HL-60/S4 treated with phorbol 12-myristate 13-acetate at 8.2 ng/mL for 4 days and 3 days (cell line): ENCODE data around the gene LCLAT1.
"Not testable (repeated sequence)": the region's sequence is repeated elsewhere in the genome, so short reads cannot be mapped to it uniquely, and the experiment has no call there.

ENCODE experiments used
- in situ Hi-C: fragments of 300-500 bp; cut with MboI; formaldehyde crosslinking; loops from 2 replicates; pipeline ENCODE4 v1.15.0; 2022; ENCODE audit warnings: low sequenced_read_pairs

Gene LCLAT1

DNA sequence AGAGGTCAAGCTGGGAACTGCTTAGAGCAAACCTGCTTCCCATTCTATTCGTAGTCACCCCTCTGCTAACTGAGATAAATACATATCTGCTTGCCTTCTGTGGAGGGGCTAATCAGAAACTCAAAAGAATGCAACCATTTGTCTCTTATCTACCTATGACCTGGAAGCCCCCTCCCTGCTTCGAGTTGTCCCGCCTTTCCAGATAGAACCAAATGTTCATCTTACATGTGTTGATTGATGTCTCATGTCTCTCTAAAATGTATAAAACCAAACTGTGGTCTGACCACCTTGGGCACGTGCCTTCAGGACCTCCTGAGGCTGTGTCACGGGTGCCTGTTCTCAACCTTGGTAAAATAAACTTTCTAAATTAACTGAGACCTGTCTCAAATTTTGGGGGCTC lies 66.6 kb downstream of the LCLAT1 start:
- in situ Hi-C loops: not testable (repeated sequence)

DNA sequence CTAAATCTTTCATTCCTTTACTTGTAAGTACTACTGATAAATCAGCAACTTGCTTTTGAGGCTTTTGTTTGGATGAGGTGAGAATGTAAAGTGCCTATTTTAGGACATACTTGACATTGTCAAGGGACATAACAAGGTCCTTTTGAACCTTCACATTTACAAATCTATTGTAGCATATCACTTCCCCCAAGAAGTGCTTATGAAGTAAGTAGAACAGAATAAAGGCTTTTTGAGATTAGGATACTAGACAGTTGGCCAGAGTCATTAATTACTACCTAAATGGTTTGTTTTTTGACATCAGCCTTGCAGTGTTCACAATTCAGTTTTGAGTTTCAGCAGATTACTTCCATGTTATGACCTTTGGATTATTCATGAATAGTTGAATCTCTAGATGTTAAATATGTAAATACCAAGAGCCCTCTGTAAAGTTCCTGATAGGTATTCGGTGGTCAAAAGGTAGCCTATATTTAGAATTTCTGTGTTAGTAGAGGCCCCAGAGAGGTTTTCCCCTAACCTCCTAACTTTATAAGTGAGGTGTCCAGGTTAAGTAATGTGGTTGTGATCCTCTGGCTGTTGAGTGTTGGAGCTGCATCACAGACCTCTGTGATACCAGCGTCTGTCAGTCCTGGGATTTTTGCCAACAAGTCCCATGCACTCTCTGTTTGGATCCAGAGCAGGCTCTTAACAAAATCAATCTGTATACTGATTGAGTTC lies 67.2 kb downstream of the LCLAT1 start:
- in situ Hi-C loops: no loop called here

DNA sequence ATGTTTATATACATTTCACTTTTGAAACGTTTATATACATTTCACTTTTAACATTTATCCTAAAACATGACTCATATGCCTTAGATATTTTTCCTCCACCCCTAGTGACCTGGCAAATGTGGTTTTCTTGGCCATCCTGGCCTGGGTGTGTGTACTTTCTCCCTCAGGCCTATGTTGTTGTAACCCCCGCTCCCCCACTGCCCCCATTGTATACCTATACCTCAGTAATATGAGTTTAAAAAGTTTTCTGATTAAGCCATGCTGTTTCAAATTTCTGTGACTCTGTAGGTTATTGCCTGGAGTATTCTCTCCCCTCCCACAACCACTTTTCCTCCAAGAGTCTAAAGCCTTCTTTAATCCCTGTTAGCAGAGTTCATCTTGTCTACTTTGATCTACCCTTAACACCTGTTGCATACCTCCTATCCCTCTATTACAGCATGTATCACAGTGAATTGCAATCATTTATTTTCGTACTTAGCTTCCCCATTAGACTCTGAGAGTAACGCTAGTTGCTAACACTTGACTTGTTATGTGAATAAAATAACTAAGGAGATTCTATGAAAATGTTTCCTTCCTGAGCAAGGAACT lies 67.9 kb downstream of the LCLAT1 start:
- in situ Hi-C loops: no loop called here

DNA sequence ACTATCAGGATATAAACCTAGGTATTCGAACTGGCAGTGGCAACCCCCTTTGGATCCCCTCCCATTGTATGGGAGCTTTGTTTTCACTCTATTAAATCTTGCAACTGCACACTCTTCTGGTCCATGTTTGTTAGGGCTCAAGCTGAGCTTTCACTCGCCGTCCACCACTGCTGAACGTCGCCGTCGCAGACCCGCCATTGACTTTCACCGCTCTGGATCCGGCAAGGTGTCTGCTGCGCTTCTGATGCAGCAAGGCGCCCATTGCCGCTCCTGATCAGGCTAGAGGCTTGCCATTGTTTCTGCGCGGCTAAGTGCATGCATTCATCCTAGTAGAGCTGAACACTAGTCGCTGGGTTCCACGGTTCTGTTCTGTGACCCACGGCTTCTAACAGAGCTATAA lies 69.1 kb downstream of the LCLAT1 start:
- in situ Hi-C loops: no loop called here

DNA sequence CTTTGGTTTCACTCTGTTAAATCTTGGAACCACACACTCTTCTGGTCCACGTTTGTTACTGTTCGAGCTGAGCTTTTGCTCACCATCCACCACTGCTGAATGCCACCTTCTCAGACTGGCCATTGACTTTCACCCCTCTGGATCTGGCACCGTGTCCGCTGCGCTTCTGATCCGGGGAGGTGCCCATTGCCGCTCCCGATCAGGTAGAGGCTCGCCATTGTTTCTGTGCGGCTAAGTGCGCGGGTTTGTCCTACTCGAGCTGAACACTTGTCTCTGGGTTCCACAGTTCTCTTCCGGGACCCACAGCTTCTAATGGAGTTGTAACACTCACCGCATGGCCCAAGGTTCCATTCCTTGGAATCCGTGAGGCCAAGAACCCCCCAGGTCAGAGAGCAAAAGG lies 72.8 kb downstream of the LCLAT1 start:
- in situ Hi-C loops: no loop called here

DNA sequence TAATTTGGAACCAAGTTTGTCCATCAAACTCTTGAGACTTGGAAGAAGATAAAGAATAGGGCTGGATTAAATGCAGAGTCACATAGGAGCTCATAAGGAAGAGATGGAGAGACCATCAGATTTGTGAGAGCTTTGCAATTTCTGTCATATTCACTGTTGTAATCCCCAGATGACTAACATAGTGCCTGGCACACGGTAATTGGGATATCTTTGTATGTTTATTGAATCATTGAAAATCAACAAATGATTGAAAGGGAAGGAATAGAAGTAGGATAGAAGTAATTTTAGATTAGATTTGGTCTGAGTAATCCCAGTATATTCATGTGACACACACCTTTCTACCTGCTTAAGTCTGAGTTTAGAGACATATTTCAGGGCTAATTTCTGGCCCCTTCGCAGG lies 75.4 kb downstream of the LCLAT1 start:
- in situ Hi-C loops: no loop called here

DNA sequence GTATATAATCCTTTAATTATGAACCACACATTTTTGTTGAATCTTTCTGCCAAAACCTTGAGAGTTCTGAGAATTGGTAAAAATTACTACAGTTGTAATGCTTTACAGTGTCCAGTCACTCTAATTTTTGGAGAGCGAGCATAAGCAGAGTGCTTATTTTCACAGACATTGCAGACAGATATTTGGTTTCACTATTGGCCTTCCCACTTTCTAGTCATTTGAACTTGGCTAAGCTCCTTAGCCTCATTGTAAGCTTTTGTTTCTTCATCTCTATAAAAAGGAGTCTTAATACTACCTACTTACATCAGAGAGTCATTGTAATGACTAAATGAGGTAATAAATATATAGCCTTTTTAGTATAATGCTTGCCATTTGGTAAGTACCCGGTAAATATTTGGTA lies 80.4 kb downstream of the LCLAT1 start:
- in situ Hi-C loops: no loop called here

DNA sequence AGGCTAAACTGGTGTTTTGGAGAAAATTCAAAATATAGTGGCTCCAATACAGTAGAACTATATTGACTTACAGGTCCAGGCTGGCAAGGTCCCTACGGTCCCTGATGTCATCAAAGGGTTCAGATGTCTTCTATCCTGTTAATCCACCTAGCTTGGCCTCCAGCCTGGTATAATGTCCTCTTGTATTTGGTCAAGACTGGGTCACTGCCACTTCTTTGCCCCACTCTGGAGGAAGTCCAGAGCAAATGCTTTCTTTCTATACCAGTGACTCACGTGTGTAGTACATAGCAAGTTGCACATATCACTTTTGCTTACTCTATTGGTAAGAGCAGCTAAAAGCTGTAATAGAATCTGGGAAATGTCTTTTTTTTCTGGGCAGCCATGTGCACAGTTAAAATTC lies 80.8 kb downstream of the LCLAT1 start:
- in situ Hi-C loops: no loop called here

DNA sequence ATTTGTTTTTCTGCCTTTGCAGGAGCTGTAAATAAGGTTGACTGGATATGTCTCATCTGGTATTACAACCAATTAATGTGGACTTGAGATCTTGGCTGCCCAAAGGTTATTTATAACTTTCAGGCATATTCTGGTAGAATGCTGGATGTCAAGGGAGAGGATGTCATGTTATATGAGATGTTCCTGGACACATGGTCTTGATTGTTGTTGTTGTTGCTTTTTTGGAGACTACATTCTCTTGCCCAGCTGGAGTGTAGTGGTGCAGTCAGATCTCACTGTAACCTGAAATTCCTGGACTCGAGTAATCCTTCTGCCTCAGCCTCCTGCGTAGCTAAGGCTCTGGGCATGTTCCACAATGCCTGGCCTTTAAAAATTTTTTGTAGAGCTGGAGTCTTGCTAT lies 83.3 kb downstream of the LCLAT1 start:
- in situ Hi-C loops: no loop called here

DNA sequence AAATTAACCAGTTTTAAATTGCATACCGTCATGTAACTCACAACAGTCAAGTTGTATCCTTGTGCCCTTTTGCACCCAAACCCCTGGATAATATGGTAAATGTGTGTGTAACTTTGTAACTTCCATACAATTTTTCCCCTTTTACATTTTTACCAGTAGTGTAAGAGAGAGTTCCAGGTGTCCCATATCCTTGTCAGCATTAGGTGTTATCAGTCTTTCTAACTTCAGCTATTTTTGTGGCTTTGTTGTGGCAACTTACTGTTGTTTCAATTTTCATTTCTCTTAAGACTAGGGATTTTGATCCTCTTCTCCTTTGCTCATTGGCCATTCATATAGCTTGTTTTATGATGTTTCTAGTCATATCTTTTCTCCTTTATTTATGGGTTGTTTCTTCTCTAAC lies 94.6 kb downstream of the LCLAT1 start:
- in situ Hi-C loops: no loop called here

DNA sequence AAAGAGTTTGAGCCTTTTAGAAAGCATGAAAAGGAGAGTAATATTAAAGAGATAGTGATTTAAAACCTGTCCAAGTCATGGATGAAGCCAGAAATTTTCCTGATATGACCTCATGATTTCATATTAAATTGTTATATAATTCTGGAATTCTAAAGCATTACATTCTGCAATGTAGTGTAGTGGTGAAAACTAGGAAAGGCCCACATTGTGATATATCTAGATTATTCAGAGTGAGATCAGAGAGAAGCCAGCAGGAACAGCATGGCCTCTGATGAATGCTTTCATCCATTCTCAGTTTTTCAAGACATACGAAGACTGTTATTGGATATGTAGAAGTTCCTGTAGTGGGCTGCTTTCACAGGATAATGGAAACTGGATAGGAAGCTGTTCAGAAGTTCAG lies 98.8 kb downstream of the LCLAT1 start:
- in situ Hi-C loops: no loop called here

DNA sequence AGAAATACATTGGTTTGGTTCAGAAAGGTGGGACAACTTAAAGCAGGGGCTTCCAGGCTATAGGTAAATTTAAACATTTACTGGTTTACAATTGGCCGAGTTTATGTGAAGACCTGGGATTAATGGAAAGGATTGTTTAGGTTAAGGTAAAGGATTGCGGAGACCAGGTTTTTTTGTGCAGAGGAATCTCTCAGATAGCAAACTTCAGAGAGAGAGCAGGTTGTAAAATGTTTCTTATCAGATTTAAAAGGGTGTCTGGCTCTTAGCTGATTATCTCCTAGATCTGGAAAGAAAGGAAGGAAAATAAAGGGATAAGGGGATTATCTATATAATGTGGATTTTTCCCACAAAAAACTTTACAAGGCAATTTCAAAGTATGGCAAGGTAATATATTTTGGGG lies 101.3 kb downstream of the LCLAT1 start:
- in situ Hi-C loops: no loop called here

DNA sequence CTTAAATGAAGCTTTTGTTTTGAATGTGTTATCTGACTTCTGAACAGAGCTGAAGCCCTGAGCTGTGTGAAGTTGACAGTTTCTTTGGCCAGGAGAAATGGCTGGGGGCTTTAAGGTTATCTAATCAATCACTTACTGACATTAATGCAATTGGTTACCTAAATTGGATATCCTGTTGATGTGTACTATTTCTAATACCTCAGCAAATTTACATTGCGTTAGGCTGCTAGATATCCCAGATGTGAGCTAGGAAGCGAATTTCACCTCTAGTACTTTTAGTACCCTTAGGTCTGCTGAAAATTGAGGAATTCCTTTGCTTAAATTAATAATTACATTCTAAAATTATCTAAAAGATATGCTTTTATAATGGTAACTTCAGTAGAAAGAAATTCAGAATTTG lies 102.0 kb downstream of the LCLAT1 start:
- in situ Hi-C loops: no loop called here

DNA sequence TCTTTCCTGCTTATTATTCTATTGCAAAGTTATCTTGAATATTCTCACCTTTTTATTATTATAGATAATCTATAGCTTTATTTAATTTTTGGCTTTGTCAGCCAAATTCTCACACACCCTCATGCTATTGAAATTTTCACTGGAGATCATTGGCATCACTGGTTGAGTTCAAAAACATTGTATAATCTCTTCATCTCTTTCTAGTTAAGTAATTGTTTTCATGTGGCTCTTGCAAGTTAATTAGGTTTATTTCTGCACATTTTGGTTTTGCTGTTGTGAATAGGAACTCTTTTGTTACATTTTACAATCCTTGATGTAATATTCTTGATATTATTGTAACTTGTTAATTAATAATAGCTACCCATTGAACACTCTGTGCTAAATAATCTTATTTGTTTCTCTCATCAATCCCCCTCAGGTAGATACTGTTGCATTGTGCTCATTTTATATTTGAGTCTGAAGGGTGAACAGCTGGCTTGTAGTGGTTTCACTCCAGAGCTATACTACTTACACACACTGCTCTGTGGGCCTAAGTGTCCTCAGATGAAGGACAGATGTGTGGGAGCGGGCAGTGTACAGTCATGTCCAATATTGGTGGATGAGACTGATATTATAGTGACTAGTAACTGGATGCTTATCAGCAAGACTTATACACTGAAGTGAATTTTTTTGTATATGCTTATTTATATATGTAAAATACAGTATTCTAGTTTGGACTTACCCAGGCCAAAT lies 112.7 kb downstream of the LCLAT1 start:
- in situ Hi-C loops: no loop called here

DNA sequence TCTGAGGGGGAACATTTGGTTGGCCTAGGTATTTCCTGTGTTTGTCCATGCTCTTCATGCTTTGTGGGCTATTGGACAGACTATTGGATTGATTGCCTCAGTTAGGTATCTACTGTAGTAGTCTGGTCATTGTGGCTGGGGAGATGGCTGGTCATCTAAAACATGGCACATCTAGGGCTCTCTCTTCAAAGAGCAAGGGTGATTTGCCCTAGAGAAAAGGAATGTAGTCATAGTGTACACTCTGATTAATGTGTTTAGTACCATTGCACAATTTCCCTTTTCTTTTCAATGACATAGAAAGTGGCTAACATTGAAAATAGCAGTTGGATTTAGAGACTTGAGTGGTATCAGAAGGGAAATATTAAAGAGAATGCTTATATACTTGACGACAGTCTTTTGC lies 114.3 kb downstream of the LCLAT1 start:
- in situ Hi-C loops: no loop called here

DNA sequence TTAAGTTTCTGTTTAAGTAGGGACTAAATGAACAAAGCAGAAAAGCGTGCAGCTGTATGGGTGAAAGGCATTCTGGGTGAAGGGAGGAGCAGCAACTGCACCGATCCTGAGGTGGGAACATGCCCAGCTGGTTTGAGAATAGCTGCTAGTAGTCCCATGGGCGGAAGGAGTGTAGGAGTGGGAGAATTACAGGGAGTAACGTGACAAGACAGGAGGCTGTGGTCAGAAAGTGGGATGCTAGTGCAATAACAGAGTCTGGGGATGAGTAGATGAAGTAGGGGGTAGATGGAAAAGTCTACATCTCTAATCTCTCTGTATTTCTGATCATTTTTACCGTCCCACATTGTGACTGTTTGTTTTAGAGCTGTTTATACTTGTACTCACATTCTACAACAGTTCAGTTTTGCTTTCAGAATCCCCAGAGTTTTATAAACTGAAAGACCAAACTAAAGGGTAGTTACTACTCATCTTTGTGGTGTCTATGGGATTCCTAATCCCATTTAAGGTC lies 118.9 kb downstream of the LCLAT1 start:
- in situ Hi-C loops: no loop called here

DNA sequence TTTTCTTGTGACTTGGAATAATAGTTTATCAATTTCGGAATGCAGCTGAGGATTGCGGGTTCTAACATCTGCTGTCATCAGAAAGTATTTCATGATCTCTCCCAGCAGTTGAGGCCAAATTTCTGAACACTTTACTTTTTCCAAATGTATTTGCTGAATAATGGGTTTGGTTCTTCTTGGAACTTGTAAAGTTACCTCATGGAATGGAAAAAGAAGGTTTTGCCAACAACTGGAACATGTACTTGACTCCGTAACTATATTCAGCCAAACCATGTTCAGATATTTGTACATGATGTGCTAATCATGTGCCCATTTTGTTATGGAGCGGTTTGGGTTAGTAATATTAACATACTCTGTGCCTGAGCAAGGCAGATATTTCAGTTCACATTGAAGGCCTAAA lies 119.6 kb downstream of the LCLAT1 start:
- in situ Hi-C loops: no loop called here

DNA sequence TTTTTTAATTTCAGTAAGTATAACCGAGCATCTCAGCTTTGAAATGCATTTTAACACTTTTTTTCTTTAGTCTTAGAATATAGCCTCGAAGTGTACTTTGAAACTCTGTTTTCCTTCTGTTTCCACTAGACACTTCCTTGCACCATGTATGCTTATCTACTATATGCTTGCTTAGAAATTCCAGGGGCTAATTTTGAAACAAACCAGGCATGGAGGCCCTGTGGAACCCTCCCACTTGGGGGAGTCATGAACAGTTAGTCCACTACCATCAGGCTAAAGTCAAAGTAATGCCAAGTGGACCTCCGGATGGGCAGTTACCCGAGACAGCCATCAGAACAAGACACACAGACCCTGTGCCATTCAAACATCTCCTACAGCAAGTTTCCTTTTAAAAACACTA lies 120.3 kb downstream of the LCLAT1 start:
- in situ Hi-C loops: no loop called here

DNA sequence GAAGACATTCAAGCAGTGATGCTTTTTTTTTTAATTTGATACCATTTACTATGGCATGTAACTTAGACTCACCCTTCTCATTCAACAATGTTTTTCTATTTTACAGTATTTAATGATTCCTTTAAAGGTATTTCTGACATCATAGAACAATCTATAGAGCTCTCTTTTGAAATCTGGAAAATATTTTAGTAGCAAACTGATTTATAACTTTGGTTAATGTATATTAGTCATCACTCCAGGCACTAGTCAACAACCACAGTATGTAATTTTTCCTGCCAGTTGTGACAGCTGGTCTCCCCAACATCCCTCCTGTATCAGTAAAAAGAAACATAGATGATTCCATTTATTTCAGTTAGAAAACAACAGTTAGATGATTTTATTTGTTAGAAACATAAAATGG lies 122.9 kb downstream of the LCLAT1 start:
- in situ Hi-C loops: no loop called here

DNA sequence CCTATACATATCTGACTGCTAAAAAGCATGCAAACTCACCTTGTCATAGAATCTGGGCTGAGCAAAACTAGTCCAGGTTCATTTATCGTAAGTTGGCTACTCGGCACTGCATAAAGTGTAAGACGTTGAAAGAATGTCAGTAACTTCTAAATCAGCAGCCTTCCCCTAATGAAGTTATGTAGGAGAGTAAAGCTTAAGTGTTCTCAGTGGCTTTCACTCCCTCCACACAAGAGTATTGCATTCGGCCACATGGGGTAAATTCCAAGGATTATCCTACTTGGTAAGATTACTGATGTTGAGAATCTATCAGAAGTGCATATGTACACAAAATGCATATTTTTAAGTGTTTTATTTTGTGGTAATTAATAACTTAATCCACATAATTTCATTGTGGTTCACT lies 130.1 kb downstream of the LCLAT1 start:
- in situ Hi-C loops: no loop called here

DNA sequence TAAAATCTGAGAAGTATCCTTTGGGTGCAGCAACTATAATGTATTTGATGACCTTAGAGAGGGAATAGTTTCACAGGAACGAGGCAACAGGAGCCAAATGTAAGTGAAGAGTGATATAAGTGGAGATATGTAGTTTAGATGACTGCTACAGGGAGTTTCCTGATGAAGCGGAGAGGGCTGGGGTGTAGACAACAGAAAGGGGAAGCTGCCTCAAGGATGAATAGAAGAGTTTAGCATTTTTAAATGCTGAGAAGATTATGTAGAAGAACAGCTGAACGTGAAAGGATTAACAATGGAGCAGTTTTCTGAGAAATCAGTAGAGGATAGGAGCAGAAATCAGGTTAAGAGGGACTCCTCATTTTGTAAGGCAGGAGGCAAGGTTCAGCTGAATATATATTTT lies 133.3 kb downstream of the LCLAT1 start:
- in situ Hi-C loops: no loop called here

DNA sequence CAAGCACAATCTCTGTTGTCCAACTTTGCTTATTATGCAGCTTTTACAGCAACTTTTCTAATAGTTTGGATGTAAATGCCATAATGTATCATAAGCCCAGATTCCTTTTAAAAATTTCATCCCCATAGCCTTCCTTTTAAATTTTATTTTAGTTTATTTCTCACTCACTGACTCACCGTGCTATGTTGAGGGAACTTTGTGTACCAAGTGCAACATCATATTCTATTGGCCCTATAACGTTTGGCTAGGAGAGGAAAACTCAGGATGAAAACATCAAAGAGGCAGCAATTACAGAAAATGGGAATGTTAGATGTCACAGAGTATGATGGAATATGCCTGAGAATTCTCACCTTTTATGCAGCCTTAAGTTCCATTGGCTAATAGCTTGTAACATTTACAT lies 135.5 kb downstream of the LCLAT1 start:
- in situ Hi-C loops: no loop called here
